Activated naive CD4-positive, alpha-beta T cell treated with anti-CD3 and anti-CD28 coated beads for 36 hours (primary cell): ENCODE results near the gene DIDO1. TPM values are rescaled to one million over a fixed set of nuclear protein-coding genes. Genes with fewer than 3 reads are reported as not detected.

Experiments used
- CTCF ChIA-PET: fragments of 350-600 bp; sonication (Branson Sonifier 250); formaldehyde crosslinking; loops from one replicate; lab custom pipeline; 2021; ENCODE audit warnings: antibody characterized with exemption; lab: Charles Lee
- DNase-seq: peaks from one replicate; pipeline ENCODE4 v3.0.0-alpha.2; 2020
- H3K27ac Mint-ChIP-seq: one replicate; pipeline ENCODE4 v1.8.0; 2021; ENCODE audit warnings: mild to moderate bottlenecking, mixed read lengths
- H3K27me3 Mint-ChIP-seq: one replicate; pipeline ENCODE4 v1.8.0; 2021; ENCODE audit warnings: low read depth, mixed read lengths
- H3K36me3 Mint-ChIP-seq: one replicate; pipeline ENCODE4 v1.8.0; 2021; ENCODE audit warnings: low read depth, mixed read lengths
- H3K4me1 Mint-ChIP-seq: one replicate; pipeline ENCODE4 v1.8.0; 2021; ENCODE audit warnings: low read depth, mixed read lengths
- H3K4me3 Mint-ChIP-seq: one replicate; pipeline ENCODE4 v1.8.0; 2021; ENCODE audit warnings: mild to moderate bottlenecking, moderate library complexity, mixed read lengths
- H3K9me3 Mint-ChIP-seq: one replicate; pipeline ENCODE4 v1.8.0; 2021; ENCODE audit warnings: mixed read lengths
- intact Hi-C: fragments of 100-400 bp; cut with micrococcal nuclease; formaldehyde crosslinking; loops from one replicate; pipeline ENCODE4 v1.15.1; 2023
- total RNA-seq, 2 experiments: library from RNA; stranded (reverse); gene quantifications; one replicate each; pipeline ENCODE4 v1.2.3, GENCODE V29; 2021

Gene DIDO1
- total RNA-seq, 2 experiments from 2014 or later, result 49.5 to 50.3 TPM

DNA sequence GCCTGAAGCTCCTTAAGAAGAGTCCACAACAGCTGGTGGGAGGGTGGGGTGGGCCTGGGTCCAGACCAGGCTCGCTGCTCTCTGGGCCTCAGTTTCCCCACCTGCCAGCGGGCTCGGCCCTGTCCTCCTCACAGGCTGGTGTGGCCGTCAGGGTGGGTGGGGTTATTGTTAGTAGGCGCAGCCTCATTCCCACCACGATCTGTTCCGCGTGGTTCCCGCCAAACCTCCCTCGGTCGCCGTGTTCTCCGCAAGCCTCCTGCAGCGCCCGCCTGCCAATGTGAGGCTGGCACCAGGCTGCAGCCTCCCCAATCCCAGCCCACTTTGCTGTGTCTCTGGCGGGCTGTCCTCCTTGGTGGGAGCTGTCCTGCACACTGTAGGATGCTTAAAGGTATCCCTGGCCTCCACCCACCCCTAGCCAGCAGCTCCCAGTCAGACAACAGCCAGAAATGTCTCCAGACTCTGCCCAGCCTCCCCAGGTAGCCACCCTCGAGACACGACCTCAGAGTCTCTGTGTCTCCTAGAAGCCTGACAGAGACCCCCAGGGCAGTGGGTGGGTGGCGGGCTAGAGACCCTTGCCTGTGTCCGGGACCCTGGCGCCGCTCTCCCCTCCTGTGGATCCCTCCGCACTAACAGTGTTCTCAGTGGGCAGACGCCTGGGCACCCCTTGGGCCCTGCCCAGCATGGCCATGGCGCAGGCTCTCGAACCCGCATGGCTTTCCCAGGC, 41.5 kb upstream of the DIDO1 start:
- intact Hi-C loops, result no loop called here
- Mint-ChIP-seq H3K36me3 (no peaks in the 10 kb centered on the region), H3K4me3 (no peak overlapping the region), H3K27ac (no peak overlapping the region), H3K27me3 (peaks cover 8% of the 10 kb centered on the region), H3K4me1 (peaks cover 8% of the 10 kb centered on the region), H3K9me3 (no peaks in the 10 kb centered on the region)
- no peak for DNase-seq
- CTCF ChIA-PET, result no interaction called here

DNA sequence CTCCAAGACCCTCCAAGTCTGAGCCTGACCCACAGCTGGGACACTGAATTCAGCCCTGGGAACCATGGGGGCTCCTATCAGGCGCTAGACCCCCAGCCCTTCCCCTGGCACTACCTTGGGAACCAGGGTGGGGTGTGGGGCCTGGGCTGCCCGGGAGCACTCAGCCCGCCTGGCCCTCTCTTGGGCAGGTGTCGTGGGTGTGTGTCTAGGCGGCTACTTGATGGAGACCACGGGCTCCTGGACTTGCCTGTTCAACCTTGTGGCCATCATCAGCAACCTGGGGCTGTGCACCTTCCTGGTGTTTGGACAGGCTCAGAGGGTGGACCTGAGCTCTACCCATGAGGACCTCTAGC, 40.8 kb upstream of the DIDO1 start:
- peaks cover 4% of the 10 kb centered on the region for H3K4me1 Mint-ChIP-seq
- CTCF ChIA-PET, result no interaction called here
- intact Hi-C loops, result no loop called here
- H3K27ac Mint-ChIP-seq, result no peak overlapping the region
- H3K27me3 Mint-ChIP-seq, result peaks cover 4% of the 10 kb centered on the region
- no peak overlapping the region for H3K4me3 Mint-ChIP-seq
- H3K9me3 Mint-ChIP-seq, result no peaks in the 10 kb centered on the region
- no peak for DNase-seq
- H3K36me3 Mint-ChIP-seq, result no peaks in the 10 kb centered on the region

DNA sequence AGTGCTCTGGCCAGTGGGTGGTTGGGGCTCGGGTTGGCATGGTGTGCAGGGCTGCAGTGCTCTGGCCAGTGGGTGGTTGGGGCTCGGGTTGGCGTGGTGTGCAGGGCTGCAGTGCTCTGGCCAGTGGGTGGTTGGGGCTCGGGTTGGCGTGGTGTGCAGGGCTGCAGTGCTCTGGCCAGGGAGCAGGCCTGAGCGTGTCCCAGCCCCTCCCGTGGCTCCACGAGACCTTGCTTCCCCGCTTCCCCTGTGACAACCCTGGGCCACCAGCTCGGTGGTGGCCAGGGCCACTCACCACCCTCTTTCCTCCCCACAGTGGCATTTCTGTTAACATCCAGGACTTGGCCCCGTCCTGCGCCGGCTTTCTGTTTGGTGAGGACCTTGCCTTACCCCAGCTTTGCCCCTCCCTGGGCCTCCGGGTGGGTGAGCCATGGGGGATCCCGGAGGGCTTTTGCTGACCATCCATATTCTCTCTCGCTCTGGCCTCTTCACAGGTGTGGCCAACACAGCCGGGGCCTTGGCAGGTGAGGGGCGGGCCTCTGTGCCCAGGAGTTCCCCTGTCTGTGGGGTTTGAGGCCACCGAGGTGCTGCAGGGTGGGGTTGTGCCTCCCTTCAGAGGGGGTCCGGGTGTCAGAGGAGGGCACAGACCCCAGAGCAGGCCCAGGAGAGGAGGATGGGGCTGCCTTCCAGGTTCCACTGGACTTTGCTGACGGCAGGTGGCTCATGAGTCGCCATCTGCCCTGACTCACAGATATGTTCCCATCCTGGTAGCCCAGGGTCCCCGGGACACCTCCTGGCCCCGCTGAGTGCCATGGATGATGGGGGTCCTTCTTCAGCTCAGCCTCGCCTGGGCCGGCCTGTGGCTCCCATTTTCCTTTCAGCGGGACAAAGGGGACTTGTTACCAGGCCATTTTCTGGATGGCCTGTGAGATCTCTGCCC, 40.2 kb upstream of the DIDO1 start:
- Mint-ChIP-seq H3K27ac (no peak overlapping the region), H3K4me3 (no peak overlapping the region), H3K4me1 (no peaks in the 10 kb centered on the region), H3K36me3 (no peaks in the 10 kb centered on the region), H3K27me3 (peaks cover 2% of the 10 kb centered on the region), H3K9me3 (no peaks in the 10 kb centered on the region)
- DNase-seq, result no peak
- intact Hi-C loops, result no loop called here
- CTCF ChIA-PET, result interaction anchor here (1.1 kb wide), 1 partner anchor 11 kb away, joined by 3 read pairs; no protein-coding TSS in a partner anchor

DNA sequence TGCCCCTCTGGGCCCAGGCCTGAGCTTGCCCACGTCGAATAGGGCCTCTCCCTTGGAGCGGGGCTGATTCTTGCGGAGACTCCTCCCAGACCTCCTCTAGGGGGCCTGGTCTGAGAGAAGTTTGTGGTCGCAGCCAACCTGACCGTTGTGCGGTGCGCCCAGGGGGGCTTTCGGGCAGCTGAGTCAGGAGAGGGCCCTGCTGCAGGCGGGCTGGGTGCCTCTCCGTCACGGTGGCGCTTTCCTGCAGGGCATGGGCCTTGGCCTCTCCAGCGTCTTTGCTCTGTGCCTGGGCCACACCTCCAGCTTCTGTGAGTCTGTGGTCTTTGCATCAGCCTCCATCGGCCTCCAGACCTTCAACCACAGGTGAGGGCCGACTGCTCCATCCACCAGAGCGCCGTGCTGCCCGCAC, 39.1 kb upstream of the DIDO1 start:
- intact Hi-C loops, result no loop called here
- Mint-ChIP-seq H3K27ac (no peak overlapping the region), H3K4me3 (no peak overlapping the region), H3K27me3 (no peaks in the 10 kb centered on the region), H3K9me3 (no peaks in the 10 kb centered on the region), H3K36me3 (no peaks in the 10 kb centered on the region), H3K4me1 (no peaks in the 10 kb centered on the region)
- CTCF ChIA-PET, result interaction anchor here (1.0 to 1.1 kb wide), 2 partner anchors 10 to 43 kb away, joined by 3 read pairs; no protein-coding TSS in a partner anchor
- no peak for DNase-seq

DNA sequence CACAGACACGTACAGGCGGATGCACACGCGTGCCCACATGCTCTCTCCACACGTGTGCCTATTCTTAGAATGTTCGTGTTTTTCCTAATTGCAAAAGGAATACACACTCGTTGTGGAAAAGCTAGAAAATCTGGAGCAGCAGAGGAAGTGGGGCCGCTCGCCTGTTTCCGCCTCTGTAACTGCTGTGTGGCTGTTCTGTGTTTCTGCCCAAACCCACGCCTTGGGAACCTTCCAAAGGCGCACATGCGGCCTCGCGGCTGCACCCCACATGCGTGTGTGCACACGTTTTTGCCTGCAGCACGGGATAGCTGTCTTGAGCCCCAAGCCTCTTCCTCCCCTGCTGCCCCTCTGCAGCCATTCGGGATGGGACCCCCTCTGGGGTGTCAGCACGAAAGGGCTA, 38.4 kb upstream of the DIDO1 start:
- CTCF ChIA-PET, result interaction anchor here (0.8 to 1.0 kb wide), 2 partner anchors 8 to 44 kb away, joined by 3 read pairs; no protein-coding TSS in a partner anchor
- no peaks in the 10 kb centered on the region for H3K27me3 Mint-ChIP-seq
- H3K4me1 Mint-ChIP-seq, result peaks cover 4% of the 10 kb centered on the region
- H3K36me3 Mint-ChIP-seq, result no peaks in the 10 kb centered on the region
- H3K27ac Mint-ChIP-seq, result no peak overlapping the region
- no peak for DNase-seq
- no peak overlapping the region for H3K4me3 Mint-ChIP-seq
- H3K9me3 Mint-ChIP-seq, result no peaks in the 10 kb centered on the region
- intact Hi-C loops, result no loop called here

DNA sequence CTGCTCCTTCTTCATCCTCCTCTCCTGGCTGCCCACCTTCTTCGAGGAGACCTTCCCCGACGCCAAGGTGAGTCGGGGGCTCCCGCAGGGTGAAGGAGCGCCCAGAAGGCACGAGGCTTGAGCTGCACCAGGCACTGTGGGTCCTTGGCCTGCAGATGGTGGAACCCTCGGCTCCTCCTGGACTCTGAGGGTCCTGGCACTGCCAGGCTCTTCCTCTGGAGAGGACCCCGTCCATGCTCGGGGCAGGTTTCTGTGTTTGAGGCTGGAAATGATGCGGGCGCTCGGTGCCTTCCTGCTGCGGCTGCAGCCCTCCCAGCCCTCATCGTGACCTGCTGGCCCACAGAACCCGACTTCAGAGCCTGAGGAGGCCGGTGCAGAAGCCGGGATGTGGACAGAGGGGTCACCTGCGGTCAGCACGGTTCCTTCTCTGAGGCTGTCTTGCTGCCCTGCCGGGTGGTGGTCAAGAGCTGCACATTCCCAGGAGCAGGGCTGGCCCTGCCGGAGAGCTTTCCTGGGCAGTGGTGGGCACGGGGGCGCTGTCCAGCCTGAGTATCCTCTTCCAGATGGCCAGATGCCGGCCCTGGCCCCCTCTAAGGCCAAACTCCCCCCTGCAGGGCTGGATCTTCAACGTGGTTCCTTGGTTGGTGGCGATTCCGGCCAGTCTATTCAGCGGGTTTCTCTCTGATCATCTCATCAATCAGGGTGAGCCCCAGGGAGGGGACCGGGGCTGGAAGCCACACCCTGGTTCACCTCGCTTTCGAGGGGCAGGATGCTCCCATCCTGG, 37.5 kb upstream of the DIDO1 start:
- H3K36me3 Mint-ChIP-seq, result no peaks in the 10 kb centered on the region
- CTCF ChIA-PET, result interaction anchor here (0.8 kb wide), 1 partner anchor 9 kb away, joined by 3 read pairs; no protein-coding TSS in a partner anchor
- intact Hi-C loops, result no loop called here
- H3K4me3 Mint-ChIP-seq, result no peak overlapping the region
- H3K4me1 Mint-ChIP-seq, result peaks cover 11% of the 10 kb centered on the region
- H3K27me3 Mint-ChIP-seq, result no peaks in the 10 kb centered on the region
- no peak for DNase-seq
- no peaks in the 10 kb centered on the region for H3K9me3 Mint-ChIP-seq
- H3K27ac Mint-ChIP-seq, result no peak overlapping the region

DNA sequence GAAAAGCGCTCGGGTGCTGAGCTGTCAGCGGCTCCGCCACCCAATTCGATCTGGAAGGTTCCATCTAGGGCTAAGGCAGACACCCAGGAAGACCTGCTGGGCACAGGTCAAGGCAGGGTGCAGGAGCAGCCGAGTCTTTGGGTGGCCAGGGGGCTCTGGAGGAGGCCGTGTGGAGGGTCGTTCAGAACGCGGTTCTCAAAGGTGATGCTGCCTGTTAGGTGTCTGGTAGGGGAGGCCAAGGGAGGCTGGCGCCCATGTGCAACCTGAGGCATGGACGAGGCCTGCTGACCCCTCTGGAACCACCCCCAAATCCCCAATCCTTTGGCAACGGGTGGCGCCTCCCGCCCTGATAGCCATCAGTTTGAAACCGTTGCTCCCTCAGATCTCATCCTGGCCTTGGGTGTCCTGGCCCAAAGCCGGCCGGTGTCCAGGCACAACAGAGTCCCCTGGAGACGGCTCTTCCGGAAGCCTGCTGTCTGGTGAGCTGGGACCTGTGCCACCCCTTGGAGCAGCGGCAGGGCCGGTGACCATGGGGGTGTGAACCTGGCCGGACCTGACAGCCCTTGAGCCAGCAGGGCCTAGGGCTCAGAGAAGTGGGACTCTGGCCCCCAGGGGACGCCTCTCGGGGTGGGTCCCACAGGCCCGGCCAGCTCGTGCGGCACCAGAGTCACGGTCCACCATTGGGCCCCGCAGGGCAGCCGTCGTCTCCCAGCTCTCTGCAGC, 36.7 kb upstream of the DIDO1 start:
- no peak overlapping the region for H3K27ac Mint-ChIP-seq
- CTCF ChIA-PET, result no interaction called here
- no peak overlapping the region for H3K4me3 Mint-ChIP-seq
- H3K36me3 Mint-ChIP-seq, result no peaks in the 10 kb centered on the region
- peaks cover 14% of the 10 kb centered on the region for H3K4me1 Mint-ChIP-seq
- intact Hi-C loops, result no loop called here
- no peaks in the 10 kb centered on the region for H3K27me3 Mint-ChIP-seq
- H3K9me3 Mint-ChIP-seq, result no peaks in the 10 kb centered on the region
- no peak for DNase-seq

DNA sequence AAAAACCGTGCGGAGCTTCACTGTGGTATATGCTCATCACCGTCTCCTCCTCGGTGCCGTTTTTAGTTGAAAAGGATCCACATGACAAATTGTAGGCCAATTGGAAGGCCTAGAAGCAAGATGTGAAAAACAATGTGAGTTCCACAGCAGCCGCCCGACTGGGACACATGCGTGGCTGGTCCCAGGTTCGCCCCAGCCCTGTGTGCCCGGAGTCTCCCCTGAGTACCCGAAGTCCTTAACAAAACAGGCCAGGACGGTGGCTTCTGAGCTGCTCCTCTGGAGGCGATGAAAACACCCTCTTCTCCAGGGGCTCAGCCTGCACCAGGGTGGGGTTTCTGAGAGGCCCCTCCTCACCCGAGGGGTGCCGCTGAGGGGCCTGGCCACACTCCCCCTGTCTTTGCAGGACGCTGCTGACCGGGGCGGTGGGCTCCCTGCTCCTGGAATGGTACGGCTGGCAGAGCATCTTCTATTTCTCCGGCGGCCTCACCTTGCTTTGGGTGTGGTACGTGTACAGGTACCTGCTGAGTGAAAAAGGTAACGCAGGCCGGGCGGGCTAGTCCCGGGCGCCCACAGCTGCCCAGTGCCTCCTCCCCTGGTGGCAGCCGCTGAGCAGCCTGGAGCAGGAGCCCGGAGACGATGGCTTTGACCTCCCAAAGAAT, 36.0 kb upstream of the DIDO1 start:
- no peaks in the 10 kb centered on the region for H3K9me3 Mint-ChIP-seq
- CTCF ChIA-PET, result no interaction called here

DNA sequence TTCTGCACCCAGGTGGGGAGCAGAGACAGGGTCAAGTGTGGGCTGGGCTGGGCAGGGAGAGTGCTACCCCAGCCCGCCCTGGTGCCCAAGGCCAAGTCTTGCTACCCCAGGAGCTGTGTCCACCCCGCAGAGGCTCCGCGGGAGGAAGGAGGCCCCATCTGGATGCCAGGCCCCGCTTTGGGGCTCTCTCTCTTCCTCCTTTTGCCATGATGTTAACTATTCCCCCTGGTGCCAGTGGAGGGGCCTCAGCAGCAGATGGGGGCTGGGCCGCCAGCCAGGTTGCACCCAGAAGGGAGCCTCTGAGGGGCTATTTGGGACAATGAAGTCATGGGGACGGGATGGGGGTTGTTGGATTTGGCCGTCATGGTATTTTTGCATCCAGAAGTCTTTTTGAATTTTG, 35.5 kb upstream of the DIDO1 start:
- Mint-ChIP-seq H3K4me3 (no peak overlapping the region), H3K36me3 (no peaks in the 10 kb centered on the region), H3K27me3 (no peaks in the 10 kb centered on the region), H3K9me3 (no peaks in the 10 kb centered on the region), H3K27ac (no peak overlapping the region), H3K4me1 (peaks cover 17% of the 10 kb centered on the region)
- intact Hi-C loops, result no loop called here
- CTCF ChIA-PET, result interaction anchor here (1.1 kb wide), 1 partner anchor 11 kb away, joined by 3 read pairs; no protein-coding TSS in a partner anchor
- DNase-seq, result no peak

More for the DNA sequence above, 36.0 kb upstream of the DIDO1 start:
- Mint-ChIP-seq H3K27ac (no peak overlapping the region), H3K4me1 (peaks cover 17% of the 10 kb centered on the region), H3K4me3 (no peak overlapping the region), H3K27me3 (no peaks in the 10 kb centered on the region), H3K36me3 (no peaks in the 10 kb centered on the region)
- intact Hi-C loops, result no loop called here
- DNase-seq, result no peak

DNA sequence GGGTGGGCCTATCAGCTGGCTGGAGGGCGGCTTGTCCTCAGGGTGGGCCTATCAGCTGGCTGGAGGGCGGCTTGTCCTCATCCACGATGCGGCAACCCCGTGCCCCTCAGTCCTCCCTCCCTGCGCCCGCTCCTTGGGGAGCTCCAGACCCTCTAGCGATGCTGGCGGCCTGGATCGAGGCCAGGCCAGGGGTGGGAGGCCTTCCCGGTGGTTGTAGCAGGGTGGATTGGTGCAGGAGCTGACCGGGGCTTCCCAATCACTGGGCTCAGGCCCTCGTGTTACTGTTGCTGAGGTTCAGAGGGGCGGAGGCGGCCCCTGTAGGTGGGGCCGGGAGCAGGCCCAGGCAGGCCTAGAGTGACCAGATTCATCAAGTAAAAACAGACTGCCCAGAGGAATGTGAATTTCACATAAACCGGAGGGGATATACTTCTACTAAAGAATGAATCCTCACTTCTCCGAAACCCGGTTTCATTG, 35.0 kb upstream of the DIDO1 start:
- H3K27me3 Mint-ChIP-seq, result no peaks in the 10 kb centered on the region
- no peak overlapping the region for H3K27ac Mint-ChIP-seq
- no peak for DNase-seq
- no peaks in the 10 kb centered on the region for H3K36me3 Mint-ChIP-seq
- CTCF ChIA-PET, result interaction anchor here (1.1 kb wide), 1 partner anchor 11 kb away, joined by 3 read pairs; no protein-coding TSS in a partner anchor
- intact Hi-C loops, result no loop called here
- no peak overlapping the region for H3K4me3 Mint-ChIP-seq
- peaks cover 17% of the 10 kb centered on the region for H3K4me1 Mint-ChIP-seq
- H3K9me3 Mint-ChIP-seq, result no peaks in the 10 kb centered on the region
